Activated CD8-positive, alpha-beta T cell treated with anti-CD3 and anti-CD28 coated beads, Interleukin-2, amount 10 ng/mL, durations not matched to agents 7 days and 5 days (primary cell): ENCODE measurements around the gene CHSY3. TPM values are rescaled to one million over a fixed set of nuclear protein-coding genes. Genes with fewer than 3 reads are reported as not detected.

Experiments used
- ATAC-seq: fragments of 150-1000 bp; cut with Tn5 transposase; one replicate; pipeline ENCODE4 v1.10.0; 2021; ENCODE audit warnings: moderate library complexity
- CTCF ChIA-PET: fragments of 350-600 bp; sonication (Branson Sonifier 250); formaldehyde crosslinking; loops from one replicate; lab custom pipeline; 2021; ENCODE audit warnings: antibody characterized with exemption; lab: Charles Lee
- POLR2A ChIA-PET: fragments of 350-600 bp; sonication (Branson Sonifier 250); formaldehyde crosslinking; loops from one replicate; lab custom pipeline; 2021; ENCODE audit warnings: antibody characterized with exemption; lab: Charles Lee
- DNase-seq: peaks from one replicate; pipeline ENCODE4 v3.0.0-alpha.2; 2020
- H3K27ac Mint-ChIP-seq: one replicate; pipeline ENCODE4 v1.8.0; 2021; ENCODE audit warnings: mild to moderate bottlenecking, mixed read lengths
- H3K27me3 Mint-ChIP-seq: one replicate; pipeline ENCODE4 v1.8.0; 2021; ENCODE audit warnings: low read depth, mixed read lengths
- H3K36me3 Mint-ChIP-seq: one replicate; pipeline ENCODE4 v1.8.0; 2021; ENCODE audit warnings: low read depth, mixed read lengths
- H3K4me1 Mint-ChIP-seq: one replicate; pipeline ENCODE4 v1.8.0; 2021; ENCODE audit warnings: low read depth, mixed read lengths
- H3K4me3 Mint-ChIP-seq: one replicate; pipeline ENCODE4 v1.8.0; 2021; ENCODE audit warnings: mild to moderate bottlenecking, mixed read lengths
- H3K9me3 Mint-ChIP-seq: one replicate; pipeline ENCODE4 v1.8.0; 2022; ENCODE audit warnings: mixed read lengths; ENCODE audit not compliant: insufficient read depth
- total RNA-seq, 2 experiments: library from RNA; stranded (reverse); gene quantifications; one replicate each; pipeline ENCODE4 v1.2.3, GENCODE V29; 2021

Gene CHSY3
- total RNA-seq, 2 experiments from 2014 or later: not detected

DNA sequence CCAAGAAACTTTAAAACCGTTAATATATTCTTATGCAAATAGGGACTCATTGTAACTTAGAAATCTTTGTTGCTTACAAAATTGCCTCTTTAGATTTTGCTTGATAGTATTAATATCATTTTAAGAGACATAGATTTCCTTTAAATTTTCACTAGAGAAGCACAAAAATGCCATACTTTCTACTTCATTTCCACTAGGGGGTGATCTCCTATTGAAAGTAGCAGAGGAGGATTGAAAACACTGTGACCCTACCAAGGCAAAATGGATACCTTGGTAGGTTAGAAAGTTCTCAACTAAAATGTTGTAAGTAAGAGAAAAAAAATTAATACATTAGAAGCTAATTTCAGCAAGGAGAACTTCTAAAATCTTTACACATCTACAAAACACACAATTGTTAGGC, 204.9 kb downstream of the CHSY3 start:
- ATAC-seq: no peak
- no peak for DNase-seq
- Mint-ChIP-seq H3K4me3 (no peak overlapping the region), H3K9me3 (no peaks in the 10 kb centered on the region), H3K27me3 (no peaks in the 10 kb centered on the region), H3K27ac (no peak overlapping the region), H3K36me3 (no peaks in the 10 kb centered on the region), H3K4me1 (no peaks in the 10 kb centered on the region)
- ChIA-PET CTCF (interaction anchor here (0.6 to 1.0 kb wide), 2 partner anchors 1004 to 1054 kb away, joined by 3 to 4 read pairs; no protein-coding TSS in a partner anchor), POLR2A (no interaction called here)

DNA sequence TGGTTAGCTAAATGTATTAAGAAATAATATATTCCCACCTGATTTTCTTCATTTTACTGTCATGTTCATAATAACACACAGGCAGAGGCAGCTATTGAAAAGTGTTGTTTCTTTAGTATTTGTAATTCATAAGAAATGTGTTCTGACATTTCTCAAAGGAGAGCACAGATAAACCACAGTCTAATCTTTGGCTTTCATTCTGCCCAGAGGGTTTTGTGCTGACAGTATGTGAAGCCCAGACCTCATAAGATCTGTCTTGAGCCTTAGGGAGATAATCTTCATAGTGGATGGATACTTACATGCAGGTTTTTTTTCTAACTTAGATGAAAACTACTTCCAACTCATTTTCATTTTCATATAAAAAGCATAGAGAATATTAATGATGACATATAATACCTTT, 206.1 kb downstream of the CHSY3 start:
- CTCF ChIA-PET: interaction anchor here (0.9 to 1.2 kb wide), 4 partner anchors 9 to 761 kb away, joined by 3 to 4 read pairs (median 4); no protein-coding TSS in a partner anchor
- no peak overlapping the region for H3K4me3 Mint-ChIP-seq

DNA sequence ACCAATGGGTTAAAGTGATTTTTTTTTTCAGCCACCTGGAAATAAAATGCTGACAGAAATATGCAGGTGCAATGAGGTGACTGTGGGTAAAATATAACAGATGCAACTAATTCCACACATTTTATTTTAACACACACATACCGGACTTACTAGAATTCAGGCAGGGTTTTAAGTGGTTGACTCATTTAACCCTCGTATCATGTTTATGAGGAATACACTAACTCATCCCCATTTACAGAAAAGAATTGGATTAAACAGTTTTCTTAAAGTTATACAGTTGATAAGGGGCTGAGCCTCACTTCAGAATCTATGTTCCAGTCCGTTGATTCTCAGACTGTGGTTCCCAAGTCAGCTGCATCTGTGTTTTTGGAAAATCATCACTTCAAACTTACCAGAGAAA, 207.5 kb downstream of the CHSY3 start:
- H3K27ac Mint-ChIP-seq: no peak overlapping the region
- ATAC-seq: no peak
- CTCF ChIA-PET: interaction anchor here (0.7 kb wide), 1 partner anchor 988 kb away, joined by 3 read pairs; no protein-coding TSS in a partner anchor
- H3K9me3 Mint-ChIP-seq: no peaks in the 10 kb centered on the region
- no peaks in the 10 kb centered on the region for H3K36me3 Mint-ChIP-seq
- POLR2A ChIA-PET: no interaction called here
- H3K4me1 Mint-ChIP-seq: no peaks in the 10 kb centered on the region
- DNase-seq: no peak
- no peaks in the 10 kb centered on the region for H3K27me3 Mint-ChIP-seq
- no peak overlapping the region for H3K4me3 Mint-ChIP-seq

More for the DNA sequence above, 206.1 kb downstream of the CHSY3 start:
- ATAC-seq (no peak), DNase-seq (no peak)
- Mint-ChIP-seq H3K9me3 (no peaks in the 10 kb centered on the region), H3K27me3 (no peaks in the 10 kb centered on the region), H3K36me3 (no peaks in the 10 kb centered on the region), H3K27ac (no peak overlapping the region), H3K4me1 (no peaks in the 10 kb centered on the region)
- POLR2A ChIA-PET: no interaction called here

DNA sequence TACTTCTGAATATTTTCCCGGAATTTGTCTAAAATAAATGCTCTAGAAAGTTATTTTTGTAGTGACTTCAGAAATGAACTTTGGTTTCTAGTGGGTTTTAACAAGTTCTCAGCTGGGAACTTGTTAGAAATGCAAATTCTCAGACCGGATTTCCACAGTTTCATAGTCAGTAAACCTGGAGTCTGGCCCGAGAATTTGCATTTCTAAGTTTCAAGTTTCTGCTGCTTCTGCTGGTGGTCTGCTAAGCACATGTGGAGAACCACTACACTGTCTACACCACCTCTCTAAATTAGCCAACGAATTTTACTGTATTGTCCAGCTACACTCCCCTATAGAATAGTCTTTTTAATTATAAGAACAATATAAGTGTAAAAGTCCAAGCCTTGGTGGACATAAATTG, 208.0 kb downstream of the CHSY3 start:
- Mint-ChIP-seq H3K27me3 (no peaks in the 10 kb centered on the region), H3K4me1 (no peaks in the 10 kb centered on the region), H3K9me3 (no peaks in the 10 kb centered on the region), H3K27ac (no peak overlapping the region), H3K36me3 (no peaks in the 10 kb centered on the region), H3K4me3 (no peak overlapping the region)
- DNase-seq (no peak), ATAC-seq (no peak)
- ChIA-PET CTCF (no interaction called here), POLR2A (no interaction called here)

DNA sequence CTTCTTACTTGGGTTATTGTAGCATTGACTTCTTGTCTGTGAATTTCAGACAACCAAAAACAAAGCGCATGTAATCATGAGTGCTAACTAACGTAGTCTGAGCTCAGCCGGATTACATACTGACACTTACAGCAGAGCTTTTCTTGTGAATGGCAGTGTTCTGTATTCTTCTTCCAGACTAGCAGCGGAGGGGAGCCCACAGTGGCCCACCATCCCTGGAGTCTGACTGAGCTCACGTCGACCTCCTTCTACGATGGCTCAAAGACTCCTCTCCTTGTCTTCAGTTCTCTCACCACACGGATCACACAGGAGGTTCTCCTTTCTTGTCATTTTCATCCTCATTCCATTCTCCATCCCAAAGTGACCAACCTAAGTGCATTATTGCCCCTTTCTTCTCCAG, 211.4 kb downstream of the CHSY3 start:
- H3K27ac Mint-ChIP-seq: no peak overlapping the region
- POLR2A ChIA-PET: no interaction called here
- no peak for ATAC-seq
- no peaks in the 10 kb centered on the region for H3K9me3 Mint-ChIP-seq
- H3K4me3 Mint-ChIP-seq: no peak overlapping the region
- H3K4me1 Mint-ChIP-seq: no peaks in the 10 kb centered on the region
- H3K36me3 Mint-ChIP-seq: no peaks in the 10 kb centered on the region
- no peaks in the 10 kb centered on the region for H3K27me3 Mint-ChIP-seq
- no peak for DNase-seq
- CTCF ChIA-PET: no interaction called here

DNA sequence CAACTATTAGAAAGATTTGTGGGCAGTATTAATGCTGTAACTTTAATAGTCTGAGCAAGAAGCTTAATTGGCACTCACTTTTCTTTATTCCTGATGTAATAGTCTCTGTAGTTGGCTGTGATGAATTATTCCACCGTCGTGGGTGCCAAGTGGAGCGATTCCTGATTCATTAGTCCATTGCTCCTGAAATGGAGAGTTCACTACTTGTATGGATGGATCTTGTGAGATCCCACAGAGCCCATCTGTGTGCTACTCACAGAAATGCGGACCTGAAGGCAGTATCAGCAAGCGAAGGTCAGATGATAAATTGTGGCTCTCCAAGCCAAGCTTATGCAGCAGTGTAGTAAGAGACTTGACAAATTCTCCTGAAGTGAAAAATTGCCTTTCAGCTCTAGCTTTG, 212.2 kb downstream of the CHSY3 start:
- Mint-ChIP-seq H3K9me3 (no peaks in the 10 kb centered on the region), H3K27ac (no peak overlapping the region), H3K36me3 (no peaks in the 10 kb centered on the region), H3K27me3 (peaks cover 3% of the 10 kb centered on the region), H3K4me3 (no peak overlapping the region), H3K4me1 (no peaks in the 10 kb centered on the region)
- ATAC-seq (no peak), DNase-seq (no peak)
- POLR2A ChIA-PET: no interaction called here
- CTCF ChIA-PET: no interaction called here

DNA sequence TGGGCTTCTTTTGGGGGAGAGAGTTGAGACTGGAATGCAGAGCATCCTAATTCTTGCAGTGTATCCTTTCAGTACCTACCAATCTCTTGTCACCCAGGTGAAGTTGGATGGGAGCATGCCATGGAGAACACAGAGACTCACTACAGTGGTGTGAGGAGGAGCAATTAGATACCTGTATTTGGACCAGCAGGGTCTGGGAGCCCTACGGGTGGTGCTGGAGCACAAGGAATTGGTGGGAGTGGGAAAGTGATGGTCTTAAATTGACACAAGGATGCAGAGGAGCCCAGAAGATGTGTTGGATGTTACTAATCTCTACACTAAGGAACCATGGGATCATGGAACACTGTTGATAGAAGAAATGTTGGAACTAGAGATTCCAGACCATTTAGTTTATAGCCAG, 212.7 kb downstream of the CHSY3 start:
- H3K4me3 Mint-ChIP-seq: no peak overlapping the region
- no peaks in the 10 kb centered on the region for H3K9me3 Mint-ChIP-seq
- ChIA-PET CTCF (no interaction called here), POLR2A (no interaction called here)
- peaks cover 3% of the 10 kb centered on the region for H3K27me3 Mint-ChIP-seq
- no peaks in the 10 kb centered on the region for H3K4me1 Mint-ChIP-seq
- no peak for ATAC-seq
- DNase-seq: no peak
- no peaks in the 10 kb centered on the region for H3K36me3 Mint-ChIP-seq
- H3K27ac Mint-ChIP-seq: no peak overlapping the region

DNA sequence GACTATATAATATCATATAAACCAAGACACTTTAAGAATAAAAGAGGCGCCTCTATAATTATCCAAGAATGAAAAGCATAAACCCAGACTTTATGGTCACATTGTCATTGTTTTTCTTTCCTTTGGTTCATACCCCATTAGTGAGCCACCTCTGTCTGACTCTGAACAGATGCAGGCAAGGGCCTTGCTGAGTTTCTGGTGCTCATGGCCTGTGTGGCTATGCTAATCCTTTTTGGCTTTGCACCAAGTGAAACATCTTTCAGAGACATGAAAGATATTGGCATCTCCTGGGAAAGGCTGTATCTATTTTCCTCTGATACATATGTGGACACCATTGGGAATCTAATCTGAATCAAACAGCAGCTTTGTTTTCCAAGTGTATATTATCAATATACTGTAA, 222.5 kb downstream of the CHSY3 start:
- Mint-ChIP-seq H3K4me1 (no peaks in the 10 kb centered on the region), H3K9me3 (no peaks in the 10 kb centered on the region), H3K27ac (no peak overlapping the region), H3K27me3 (no peaks in the 10 kb centered on the region), H3K36me3 (no peaks in the 10 kb centered on the region), H3K4me3 (no peak overlapping the region)
- ATAC-seq: no peak
- CTCF ChIA-PET: no interaction called here
- POLR2A ChIA-PET: no interaction called here
- DNase-seq: no peak

DNA sequence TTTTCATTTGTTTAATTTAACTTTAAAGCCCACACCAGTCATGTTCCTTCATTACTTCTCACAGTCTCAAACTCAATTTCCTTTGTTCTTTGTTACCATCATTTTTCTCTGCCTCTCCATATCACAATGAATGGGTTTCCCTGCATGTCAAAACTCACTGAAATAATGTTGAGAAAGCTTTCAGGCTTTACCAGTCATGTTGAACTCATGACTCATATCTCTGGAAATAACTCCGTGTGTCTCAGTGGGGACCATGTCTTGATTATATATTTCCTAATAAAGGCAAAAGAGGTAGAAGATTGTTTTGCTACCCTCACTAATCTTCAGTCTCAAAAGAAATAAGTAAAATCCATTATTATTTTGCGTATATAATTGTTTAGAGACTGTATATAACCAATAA, 231.2 kb downstream of the CHSY3 start:
- POLR2A ChIA-PET: no interaction called here
- Mint-ChIP-seq H3K27ac (no peak overlapping the region), H3K9me3 (no peaks in the 10 kb centered on the region), H3K4me3 (no peak overlapping the region), H3K4me1 (no peaks in the 10 kb centered on the region), H3K36me3 (no peaks in the 10 kb centered on the region), H3K27me3 (no peaks in the 10 kb centered on the region)
- ATAC-seq: no peak
- no peak for DNase-seq
- CTCF ChIA-PET: no interaction called here

DNA sequence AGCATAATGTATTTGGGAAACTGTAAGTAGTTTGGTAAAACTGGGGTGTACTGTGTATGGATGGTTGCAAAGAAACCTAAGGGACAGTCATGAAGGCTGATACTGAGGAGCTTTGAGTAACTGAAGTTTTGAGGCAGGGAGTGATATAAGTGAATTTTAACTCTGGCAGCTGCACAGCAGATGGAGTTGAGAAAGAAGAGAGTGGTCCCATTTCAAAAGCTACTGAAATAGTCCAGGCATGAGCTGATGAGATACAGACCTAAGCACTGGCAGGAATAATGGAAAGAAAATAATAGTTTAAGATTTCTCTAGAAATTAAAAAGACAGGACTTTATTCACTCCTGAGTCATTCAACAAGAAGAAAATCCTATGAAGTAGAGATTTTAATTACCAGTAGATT, 232.0 kb downstream of the CHSY3 start:
- H3K27me3 Mint-ChIP-seq: no peaks in the 10 kb centered on the region
- ChIA-PET POLR2A (no interaction called here), CTCF (no interaction called here)
- no peaks in the 10 kb centered on the region for H3K9me3 Mint-ChIP-seq
- no peak overlapping the region for H3K27ac Mint-ChIP-seq
- H3K4me3 Mint-ChIP-seq: no peak overlapping the region
- DNase-seq: no peak
- H3K4me1 Mint-ChIP-seq: no peaks in the 10 kb centered on the region
- ATAC-seq: no peak
- no peaks in the 10 kb centered on the region for H3K36me3 Mint-ChIP-seq

DNA sequence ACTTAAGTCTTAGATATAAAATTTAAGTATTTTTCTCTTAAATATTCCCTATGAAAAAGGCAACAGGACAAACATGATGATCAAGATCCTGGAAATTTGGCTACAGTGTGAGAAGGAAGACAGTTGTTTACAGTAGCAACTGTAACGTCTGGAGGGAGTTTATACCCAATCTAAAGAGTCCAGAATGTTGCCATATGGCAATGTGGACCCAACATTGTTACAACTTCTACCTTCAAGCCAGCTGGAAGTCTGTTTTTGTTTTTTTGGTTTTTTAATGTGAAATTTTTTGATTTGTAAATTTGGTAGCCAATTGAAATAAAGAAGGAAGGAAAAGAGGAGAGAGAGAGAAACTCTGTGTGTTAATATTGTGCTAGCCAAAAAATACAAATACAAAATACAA, 233.4 kb downstream of the CHSY3 start:
- no peaks in the 10 kb centered on the region for H3K4me1 Mint-ChIP-seq
- CTCF ChIA-PET: no interaction called here

DNA sequence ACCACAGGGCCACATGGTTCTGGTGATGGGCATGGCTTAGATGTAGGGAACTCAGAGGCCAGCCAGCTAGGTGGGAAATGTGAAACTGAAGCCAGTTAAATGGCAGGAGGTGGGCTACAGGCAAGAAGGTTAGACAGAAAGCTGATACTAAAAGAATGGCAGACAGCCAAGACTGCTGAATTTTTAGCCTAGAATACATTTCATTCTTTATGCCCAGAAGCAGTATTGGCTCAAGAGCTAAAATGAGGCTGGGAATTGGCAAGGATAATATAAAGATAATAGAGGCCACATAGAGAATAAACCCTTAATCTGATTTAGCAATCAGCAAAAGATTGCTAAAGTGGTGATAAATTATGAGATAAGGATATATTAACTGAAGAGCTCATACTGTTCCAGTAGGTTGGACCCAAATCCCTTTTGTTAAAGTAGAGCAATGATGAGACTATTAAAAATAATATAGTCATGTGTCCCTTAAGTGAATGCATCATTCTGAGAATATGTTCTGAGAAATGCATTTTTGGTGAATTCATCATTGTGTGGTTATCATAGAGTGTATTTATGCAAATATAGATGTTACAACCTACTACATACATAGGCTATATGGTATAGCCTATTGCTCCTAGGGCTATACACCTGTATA, 234.3 kb downstream of the CHSY3 start:
- no peaks in the 10 kb centered on the region for H3K36me3 Mint-ChIP-seq
- no peaks in the 10 kb centered on the region for H3K9me3 Mint-ChIP-seq
- no peak overlapping the region for H3K4me3 Mint-ChIP-seq
- ChIA-PET CTCF (no interaction called here), POLR2A (no interaction called here)
- no peak for ATAC-seq
- no peak for DNase-seq
- no peak overlapping the region for H3K27ac Mint-ChIP-seq
- no peaks in the 10 kb centered on the region for H3K4me1 Mint-ChIP-seq
- H3K27me3 Mint-ChIP-seq: no peaks in the 10 kb centered on the region

More for the DNA sequence above, 233.4 kb downstream of the CHSY3 start:
- DNase-seq: no peak
- no peak overlapping the region for H3K27ac Mint-ChIP-seq
- H3K4me3 Mint-ChIP-seq: no peak overlapping the region
- POLR2A ChIA-PET: no interaction called here
- no peaks in the 10 kb centered on the region for H3K9me3 Mint-ChIP-seq
- no peak for ATAC-seq
- H3K27me3 Mint-ChIP-seq: no peaks in the 10 kb centered on the region
- no peaks in the 10 kb centered on the region for H3K36me3 Mint-ChIP-seq
